WTC11 (cell line): ENCODE measurements around the gene NTSR1. TPM values are rescaled to one million over a fixed set of nuclear protein-coding genes. Genes with fewer than 3 reads are reported as not detected.

Source experiments
- ATAC-seq: fragments of 200-7000 bp; cut with Tn5 transposase; 2 replicates; pipeline ENCODE4 v1.10.0; 2021; ENCODE audit warnings: mild to moderate bottlenecking, moderate library complexity
- CTCF ChIA-PET: fragments of 300-600 bp; sonication (Branson Sonifier 250); formaldehyde crosslinking; loops from one replicate; lab custom pipeline; 2021; ENCODE audit warnings: antibody characterized with exemption; lab: Charles Lee
- POLR2A ChIA-PET: fragments of 350-600 bp; sonication (Branson Sonifier 250); formaldehyde crosslinking; loops from one replicate; lab custom pipeline; 2021; ENCODE audit warnings: antibody characterized with exemption; lab: Charles Lee
- DNase-seq: peaks from one replicate; pipeline ENCODE4 v3.0.0; 2021; ENCODE audit warnings: low spot score
- H3K27ac Mint-ChIP-seq: 2 replicates; pipeline ENCODE4 v1.8.0; 2021; ENCODE audit warnings: mixed read lengths
- H3K27me3 Mint-ChIP-seq: 2 replicates; pipeline ENCODE4 v1.8.0; 2021; ENCODE audit warnings: low read depth, mild to moderate bottlenecking, moderate library complexity, mixed read lengths
- H3K36me3 Mint-ChIP-seq: 2 replicates; pipeline ENCODE4 v1.8.0; 2021; ENCODE audit warnings: mixed read lengths
- H3K4me1 Mint-ChIP-seq: 2 replicates; pipeline ENCODE4 v1.8.0; 2022; ENCODE audit warnings: mixed read lengths
- H3K4me3 Mint-ChIP-seq: 2 replicates; pipeline ENCODE4 v1.8.0; 2021; ENCODE audit warnings: mild to moderate bottlenecking, moderate library complexity, mixed read lengths
- H3K9me3 Mint-ChIP-seq: 2 replicates; pipeline ENCODE4 v1.8.0; 2021; ENCODE audit warnings: mixed read lengths
- ATF2 ChIP-seq: sonication (generic); formaldehyde crosslinking; IDR thresholded peaks from 2 replicates; pipeline ENCODE4 v1.8.1; 2022; ENCODE audit warnings: low read depth, missing genetic modification reagents, borderline replicate concordance
- CTCF ChIP-seq: fragments of 200-600 bp; IDR thresholded peaks from 2 replicates; pipeline ENCODE4 v1.8.0; 2022; ENCODE audit warnings: antibody characterized with exemption
- E2F1 ChIP-seq: sonication (generic); formaldehyde crosslinking; IDR thresholded peaks from 2 replicates; pipeline ENCODE4 v1.8.0; 2022; ENCODE audit warnings: mild to moderate bottlenecking, missing genetic modification reagents
- ETV6 ChIP-seq: sonication (generic); formaldehyde crosslinking; IDR thresholded peaks from 2 replicates; pipeline ENCODE4 v1.8.1; 2022; ENCODE audit warnings: mild to moderate bottlenecking, missing genetic modification reagents
- MAX ChIP-seq: sonication (generic); formaldehyde crosslinking; IDR thresholded peaks from 2 replicates; pipeline ENCODE4 v1.8.0; 2022; ENCODE audit warnings: mild to moderate bottlenecking, missing genetic modification reagents
- NFE2L1 ChIP-seq: sonication (generic); formaldehyde crosslinking; IDR thresholded peaks from 2 replicates; pipeline ENCODE4 v1.8.1; 2023; ENCODE audit warnings: missing genetic modification reagents
- PREB ChIP-seq: sonication (generic); formaldehyde crosslinking; IDR thresholded peaks from 2 replicates; pipeline ENCODE4 v1.8.1; 2022; ENCODE audit warnings: mild to moderate bottlenecking, missing genetic modification reagents, moderate library complexity, borderline replicate concordance
- TEAD1 ChIP-seq: sonication (generic); formaldehyde crosslinking; IDR thresholded peaks from 2 replicates; pipeline ENCODE4 v1.8.0; 2022; ENCODE audit warnings: mild to moderate bottlenecking, missing genetic modification reagents
- ZMAT4 ChIP-seq: fragments of 250-450 bp; sonication (Bioruptor Pico); IDR thresholded peaks from 2 replicates; pipeline ENCODE4 v1.9.0; 2021; ENCODE audit warnings: mild to moderate bottlenecking
- ZNF232 ChIP-seq: sonication (generic); formaldehyde crosslinking; IDR thresholded peaks from 2 replicates; pipeline ENCODE4 v1.8.0; 2022; ENCODE audit warnings: mild to moderate bottlenecking, missing genetic modification reagents
- total RNA-seq: library from RNA; stranded (reverse); gene quantifications from 3 replicates; pipeline ENCODE4 v1.2.3, GENCODE V29; 2021
- TF ChIP-seq, protein P1 (sequence below): sonication (generic); formaldehyde crosslinking; IDR thresholded peaks from 2 replicates; pipeline ENCODE4 v1.8.0; 2022; ENCODE audit warnings: mild to moderate bottlenecking, missing genetic modification reagents

Gene NTSR1
- total RNA-seq, 1 experiment from 2014 or later = 0.63 TPM

GRCh38 chr20:62770916-62771315 lies 62.3 kb downstream of the NTSR1 start (continued):
- no peak for TF ChIP-seq ZMAT4 (CRISPR knock-in tag)
- no peak for TF ChIP-seq MAX
- TF ChIP-seq, all 79 proteins: peak for 0

DNA sequence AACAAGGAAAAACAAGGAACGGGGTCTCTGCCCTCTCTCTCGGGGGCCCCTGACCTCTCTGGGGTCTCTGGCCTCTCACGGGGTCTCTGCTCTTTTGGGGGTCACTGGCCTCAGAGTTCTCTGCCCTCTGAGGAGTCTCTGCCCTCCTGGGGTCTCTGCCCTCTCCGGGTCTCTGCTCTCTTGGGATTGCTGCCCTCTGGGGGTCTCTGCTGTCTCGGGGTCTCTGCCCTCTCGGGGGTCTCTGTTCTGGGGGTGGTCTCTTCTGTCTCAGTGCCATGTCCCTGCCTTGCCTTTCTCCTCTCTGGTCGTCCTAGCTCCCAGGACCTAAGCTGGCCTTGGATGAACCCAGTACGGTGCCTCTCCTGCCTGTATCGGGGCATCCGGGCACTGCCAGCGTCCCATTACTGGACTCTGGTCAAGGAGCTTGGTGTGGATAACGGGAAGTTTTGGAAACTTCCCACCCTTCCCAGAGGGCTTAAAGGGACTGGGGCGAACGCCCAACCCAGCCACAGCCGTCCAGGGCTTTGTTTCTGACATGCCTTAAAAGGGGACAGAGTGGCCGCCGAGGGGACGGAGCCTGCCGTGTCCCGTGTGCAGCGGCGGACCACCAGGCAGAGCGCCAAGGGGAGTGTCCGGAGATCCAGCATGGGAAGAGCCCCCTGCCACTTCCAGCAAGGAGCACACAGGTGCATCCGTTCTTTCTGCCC lies 62.9 kb downstream of the NTSR1 start:
- TF ChIP-seq, protein P1, sequence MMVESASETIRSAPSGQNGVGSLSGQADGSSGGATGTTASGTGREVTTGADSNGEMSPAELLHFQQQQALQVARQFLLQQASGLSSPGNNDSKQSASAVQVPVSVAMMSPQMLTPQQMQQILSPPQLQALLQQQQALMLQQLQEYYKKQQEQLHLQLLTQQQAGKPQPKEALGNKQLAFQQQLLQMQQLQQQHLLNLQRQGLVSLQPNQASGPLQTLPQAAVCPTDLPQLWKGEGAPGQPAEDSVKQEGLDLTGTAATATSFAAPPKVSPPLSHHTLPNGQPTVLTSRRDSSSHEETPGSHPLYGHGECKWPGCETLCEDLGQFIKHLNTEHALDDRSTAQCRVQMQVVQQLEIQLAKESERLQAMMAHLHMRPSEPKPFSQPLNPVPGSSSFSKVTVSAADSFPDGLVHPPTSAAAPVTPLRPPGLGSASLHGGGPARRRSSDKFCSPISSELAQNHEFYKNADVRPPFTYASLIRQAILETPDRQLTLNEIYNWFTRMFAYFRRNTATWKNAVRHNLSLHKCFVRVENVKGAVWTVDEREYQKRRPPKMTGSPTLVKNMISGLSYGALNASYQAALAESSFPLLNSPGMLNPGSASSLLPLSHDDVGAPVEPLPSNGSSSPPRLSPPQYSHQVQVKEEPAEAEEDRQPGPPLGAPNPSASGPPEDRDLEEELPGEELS (CRISPR knock-in tag) = no peak
- no peak for TF ChIP-seq ETV6 (CRISPR knock-in tag)
- no peak for TF ChIP-seq NFE2L1 (CRISPR knock-in tag)
- no peak for TF ChIP-seq CTCF
- no peak for TF ChIP-seq MAX
- TF ChIP-seq E2F1 (CRISPR knock-in tag) = no peak
- no peak for TF ChIP-seq ATF2 (CRISPR knock-in tag)
- TF ChIP-seq, all 79 proteins: peak for 0
- Mint-ChIP-seq H3K9me3 (no peaks in the 10 kb centered on the region), H3K36me3 (no peaks in the 10 kb centered on the region), H3K27ac (no peak overlapping the region), H3K4me3 (no peak overlapping the region), H3K27me3 (no peaks in the 10 kb centered on the region), H3K4me1 (peaks cover 6% of the 10 kb centered on the region)
- ATAC-seq (no peak), DNase-seq (no peak)
- ChIA-PET CTCF (no interaction called here), POLR2A (no interaction called here)

DNA sequence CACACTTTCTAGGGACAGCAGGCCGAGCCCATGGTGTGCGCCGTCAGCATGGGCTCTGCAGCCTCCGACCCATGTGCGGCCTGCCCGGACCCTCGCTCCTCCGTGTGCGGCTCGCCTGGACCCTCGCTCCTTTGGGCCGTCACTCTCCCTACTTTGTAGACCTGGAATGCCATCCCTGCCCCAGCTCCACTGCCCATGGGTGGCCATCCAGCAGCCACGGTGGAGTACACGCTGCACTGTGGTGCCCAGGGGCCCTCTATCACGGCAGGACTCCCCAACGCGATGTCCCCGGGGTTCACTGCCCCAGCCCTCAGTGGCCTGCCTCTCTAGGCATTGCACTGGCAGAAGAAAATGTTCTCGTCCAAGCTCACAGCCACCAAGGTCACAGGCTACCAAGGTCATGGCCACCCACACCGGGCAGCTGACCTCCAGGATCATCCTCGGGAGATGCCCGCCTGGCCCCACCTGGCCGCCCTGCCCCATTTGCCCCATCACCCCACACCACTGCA lies 63.5 kb downstream of the NTSR1 start:
- no peaks in the 10 kb centered on the region for H3K9me3 Mint-ChIP-seq
- POLR2A ChIA-PET = no interaction called here
- no peak overlapping the region for H3K27ac Mint-ChIP-seq
- no peak for TF ChIP-seq ZNF232 (CRISPR knock-in tag)
- no peak for TF ChIP-seq TEAD1
- TF ChIP-seq PREB (CRISPR knock-in tag) = no peak
- TF ChIP-seq, all 79 proteins: peak for 0
- Mint-ChIP-seq H3K27me3 (no peaks in the 10 kb centered on the region), H3K36me3 (no peaks in the 10 kb centered on the region), H3K4me3 (no peak overlapping the region), H3K4me1 (peaks cover 10% of the 10 kb centered on the region)
- CTCF ChIA-PET = interaction anchor here (2.3 kb wide), 1 partner anchor 10 kb away, joined by 7 read pairs; no protein-coding TSS in a partner anchor
- no peak for ATAC-seq
- no peak for DNase-seq
